Pancreas (tissue), 10 donors: ENCODE measurements around the gene TRAK1. TPM values are rescaled to one million over a fixed set of nuclear protein-coding genes. Genes with fewer than 3 reads are reported as not detected.

Source experiments
- ATAC-seq, 4 donors: fragments of 200-7000 bp; cut with Tn5 transposase; one replicate each; pipeline versions ENCODE4 v1.8.0 to v1.9.1; 2020; ENCODE audit warnings: mild to moderate bottlenecking in 4 of 4, moderate library complexity in 4 of 4
- DNase-seq, 6 donors: peaks; one replicate each; pipeline ENCODE4 v3.0.0-alpha.2; 2020
- FAIRE-seq: peaks from 2 replicates; lab custom pipeline; 2012; peaks lifted over from hg19 to GRCh38; lab: Jason Lieb, UNC
- H3K27ac ChIP-seq, 4 donors: fragments of 200-600 bp; sonication (generic); 1 replicate in 3 of 4; 2 replicates in 1 of 4; pipeline versions ENCODE4 v1.5.0 to v1.8.0; 2020
- H3K27me3 ChIP-seq, 4 donors: fragments of 200-600 bp; one replicate each; pipeline ENCODE4 v1.8.0; 2021
- H3K36me3 ChIP-seq, 3 donors: fragments of 200-600 bp; sonication (generic) in 1 of 3; one replicate each; pipeline versions ENCODE4 v1.5.0 to v1.8.0; 2020 to 2021
- H3K4me1 ChIP-seq, 3 donors: fragments of 200-600 bp; one replicate each; pipeline ENCODE4 v1.8.0; 2021
- H3K4me3 ChIP-seq, 4 donors: fragments of 200-600 bp; sonication (generic) in 2 of 4; one replicate each; pipeline versions ENCODE4 v1.5.0 to v1.8.0; 2020 to 2021
- H3K9me3 ChIP-seq, 4 donors: fragments of 200-600 bp; one replicate each; pipeline ENCODE4 v1.8.0; 2021
- CTCF ChIP-seq, 4 donors: fragments of 200-600 bp; sonication (generic) in 3 of 4; IDR thresholded peaks; one replicate each; pipeline versions ENCODE4 v1.5.0 to v1.8.0; 2021; ENCODE audit warnings: antibody characterized with exemption in 4 of 4
- WGBS, 2 donors: extraction: QIAGEN DNeasy Blood & Tissue Kit; methylation state at CpG; one replicate each; pipeline ENCODE4 v1.1.7; 2013; 5-methylcytosine and 5-hydroxymethylcytosine counted together
- intact Hi-C, 3 donors: fragments of 100-400 bp; cut with DNase I; formaldehyde crosslinking; loops; one replicate each; pipeline versions ENCODE4 v1.11.1 to v1.14.2; 2022
- polyA plus RNA-seq, 2 donors: library from polyadenylated mRNA; stranded (reverse); fragments of 200-250 nt; gene quantifications; one replicate each; pipeline ENCODE4 v1.2.3, GENCODE V29; 2013
- total RNA-seq, 6 donors: library from RNA; stranded (reverse); fragmentation: NEBNext Ultra II Directional in 4 of 6; extraction: Animal tissue kit (Norgen Biotek cat#: 25700) in 4 of 6; gene quantifications; one replicate each; pipeline versions ENCODE4 v1.2.1 to v1.2.4, GENCODE V29; 2021 to 2023
- donor health status: healthy with polysubstance abuse.
- donor health status: DM: no; HTN: no; CAD: no; lungs with moderate emphysema.
- donor health status: DM: no; HTN: no; CAD: no.
- donor health status: control.
- donor health status: control.
- donor health status: Bipolar disorder and iron deficiency.
- donor health status: DM: yes; HTN: yes; CAD: no.
- donor health status: DM: no; HTN: no; CAD: no.
- donor health status: DM: no; HTN: no; CAD: no.
- donor health status: DM: yes; HTN: yes; CAD: no.

TRAK1 gene
- total and polyA plus RNA-seq, 8 donors, result 9.3 to 24.3 (median 11.7) TPM

- WGBS, 2 donors, result 65 to 69% methylated on average over 8 of the region's 8 CpGs
- no peak for DNase-seq
- peak in 3 of 4 donors; percentile 14 to 49 (median 35) for ATAC-seq
- no peak for FAIRE-seq
- Histone ChIP-seq H3K4me1 (peaks cover 7 to 11% (median 9%) of the 10 kb centered on the region in 3 donors), H3K36me3 (peaks cover 0 to 9% (median 0%) of the 10 kb centered on the region in 3 donors), H3K4me3 (no peak overlapping the region), H3K9me3 (no peaks in the 10 kb centered on the region), H3K27me3 (no peaks in the 10 kb centered on the region), H3K27ac (no peak overlapping the region)
- intact Hi-C loops, result no loop called here
- no peak for TF ChIP-seq CTCF (IDR thresholded peaks at IDR 0.05)
Measured at GRCh38 chr3:42123012-42123581, 31.9 kb downstream of the TRAK1 start.

- intact Hi-C loops, result no loop called here
- WGBS, 2 donors, result 94% methylated on average over 5 of the region's 5 CpGs
- FAIRE-seq, result no peak
- H3K36me3 ChIP-seq, result peaks cover 0 to 9% (median 0%) of the 10 kb centered on the region in 3 donors
- H3K4me1 ChIP-seq, result peaks cover 7 to 11% (median 9%) of the 10 kb centered on the region in 3 donors
- no peak for DNase-seq
- no peak overlapping the region for H3K27ac ChIP-seq
- TF ChIP-seq CTCF (IDR thresholded peaks at IDR 0.05), result no peak
- H3K4me3 ChIP-seq, result no peak overlapping the region
- no peak for ATAC-seq
- no peaks in the 10 kb centered on the region for H3K27me3 ChIP-seq
- no peaks in the 10 kb centered on the region for H3K9me3 ChIP-seq
Measured at GRCh38 chr3:42123824-42124658, 32.9 kb downstream of the TRAK1 start.

- 99% methylated on average over 3 of the region's 3 CpGs for WGBS, 2 donors
- FAIRE-seq (no peak), DNase-seq (no peak), ATAC-seq (no peak)
- intact Hi-C loops, result no loop called here
- Histone ChIP-seq H3K4me1 (peaks cover 12 to 26% (median 20%) of the 10 kb centered on the region in 3 donors), H3K27ac (no peak overlapping the region), H3K9me3 (no peaks in the 10 kb centered on the region), H3K27me3 (no peaks in the 10 kb centered on the region), H3K4me3 (no peak overlapping the region), H3K36me3 (peaks cover 0 to 9% (median 0%) of the 10 kb centered on the region in 3 donors)
- no peak for TF ChIP-seq CTCF (IDR thresholded peaks at IDR 0.05)
Measured at GRCh38 chr3:42127226-42127625, 36.1 kb downstream of the TRAK1 start.

- H3K4me1 ChIP-seq, result peaks cover 8 to 18% (median 11%) of the 10 kb centered on the region in 3 donors
- no peak for FAIRE-seq
Measured at GRCh38 chr3:42128526-42128925, 37.4 kb downstream of the TRAK1 start.

More at GRCh38 chr3:42128526-42128925, 37.4 kb downstream of the TRAK1 start:
- intact Hi-C loops, result no loop called here
- no peak for ATAC-seq
- Histone ChIP-seq H3K36me3 (peaks cover 0 to 9% (median 0%) of the 10 kb centered on the region in 3 donors), H3K27me3 (no peaks in the 10 kb centered on the region), H3K9me3 (no peaks in the 10 kb centered on the region), H3K27ac (no peak overlapping the region), H3K4me3 (no peak overlapping the region)
- TF ChIP-seq CTCF (IDR thresholded peaks at IDR 0.05), result no peak
- 67 to 81% methylated on average over 1 of the region's 1 CpG for WGBS, 2 donors
- DNase-seq, result no peak
